Measurements from ENCODE around the gene HDAC9.
A peak's percentile ranks its signal among the peaks of the same experiment; 100 is the strongest.

The HDAC9 gene

GRCh38 chr7:18607025-18607424 lies 111.5 kb downstream of the HDAC9 start:
- DNase-seq: no peak
- H3K9me3 ChIP-seq: peaks cover 3% of the 10 kb centered on the region; the same call in 1 of the 2 replicates
- no peak overlapping the region for H3K4me3 ChIP-seq (ENCODE audit: low read depth, low read length)
- no peak for TF ChIP-seq CTCF (IDR thresholded peaks at IDR 0.05; ENCODE audit: low read depth, low read length)
- H3K36me3 ChIP-seq: peaks cover 21% of the 10 kb centered on the region
- no peaks in the 10 kb centered on the region for H3K4me1 ChIP-seq
- no peaks in the 10 kb centered on the region for H3K27me3 ChIP-seq

- TF ChIP-seq CTCF (IDR thresholded peaks at IDR 0.05; ENCODE audit: low read depth, low read length): peak; percentile 79
- peak; percentile 37 for DNase-seq
- H3K9me3 ChIP-seq: no peaks in the 10 kb centered on the region; the same call in 1 of the 2 replicates
Observed at GRCh38 chr7:18610331-18610948, 114.9 kb downstream of the HDAC9 start.

GRCh38 chr7:18614841-18615240 lies 119.3 kb downstream of the HDAC9 start:
- H3K9me3 ChIP-seq: no peaks in the 10 kb centered on the region
- H3K36me3 ChIP-seq: peaks cover 8% of the 10 kb centered on the region; the same call in 1 of the 2 replicates
- no peak overlapping the region for H3K4me3 ChIP-seq (ENCODE audit: low read depth, low read length)
- no peaks in the 10 kb centered on the region for H3K4me1 ChIP-seq
- no peaks in the 10 kb centered on the region for H3K27me3 ChIP-seq
- no peak for TF ChIP-seq CTCF (IDR thresholded peaks at IDR 0.05; ENCODE audit: low read depth, low read length)
- no peak for DNase-seq

More at GRCh38 chr7:18610331-18610948, 114.9 kb downstream of the HDAC9 start:
- Histone ChIP-seq H3K36me3 (peaks cover 11% of the 10 kb centered on the region; the same call in 1 of the 2 replicates), H3K4me3 (ENCODE audit: low read depth, low read length) (no peak overlapping the region), H3K4me1 (no peaks in the 10 kb centered on the region), H3K27me3 (no peaks in the 10 kb centered on the region)

- H3K27me3 ChIP-seq: no peaks in the 10 kb centered on the region
- no peaks in the 10 kb centered on the region for H3K9me3 ChIP-seq
- H3K4me1 ChIP-seq: no peaks in the 10 kb centered on the region
- TF ChIP-seq CTCF (IDR thresholded peaks at IDR 0.05; ENCODE audit: low read depth, low read length): no peak
- no peak overlapping the region for H3K4me3 ChIP-seq (ENCODE audit: low read depth, low read length)
- peaks cover 3% of the 10 kb centered on the region for H3K36me3 ChIP-seq
- DNase-seq: no peak
Observed at GRCh38 chr7:18619311-18619710, 123.8 kb downstream of the HDAC9 start.

GRCh38 chr7:18623389-18623788 lies 127.8 kb downstream of the HDAC9 start:
- Histone ChIP-seq H3K4me1 (peaks cover 3% of the 10 kb centered on the region; the same call in 1 of the 2 replicates), H3K27me3 (no peaks in the 10 kb centered on the region), H3K4me3 (ENCODE audit: low read depth, low read length) (no peak overlapping the region), H3K9me3 (no peaks in the 10 kb centered on the region), H3K36me3 (no peaks in the 10 kb centered on the region; the same call in none of the 2 replicates)
- DNase-seq: no peak
- TF ChIP-seq CTCF (IDR thresholded peaks at IDR 0.05; ENCODE audit: low read depth, low read length): no peak

- DNase-seq: no peak
- H3K36me3 ChIP-seq: peaks cover 2% of the 10 kb centered on the region
Observed at GRCh38 chr7:18624459-18624858, 128.9 kb downstream of the HDAC9 start.

More at GRCh38 chr7:18624459-18624858, 128.9 kb downstream of the HDAC9 start:
- peaks cover 3% of the 10 kb centered on the region; the same call in 1 of the 2 replicates for H3K4me1 ChIP-seq
- no peak for TF ChIP-seq CTCF (IDR thresholded peaks at IDR 0.05; ENCODE audit: low read depth, low read length)
- no peak overlapping the region for H3K4me3 ChIP-seq (ENCODE audit: low read depth, low read length)
- H3K27me3 ChIP-seq: no peaks in the 10 kb centered on the region
- no peaks in the 10 kb centered on the region for H3K9me3 ChIP-seq

Data from BE2C (cell line).